Astrocyte (in vitro differentiated cells and primary cell): ENCODE results near the gene OR51G2.

Source experiments
- EZH2 ChIP-seq: IDR thresholded peaks from 2 replicates; pipeline ENCODE4 v1.6.1; 2012; ENCODE audit warnings: mild to moderate bottlenecking, low read length, inconsistent platforms; ENCODE audit not compliant: insufficient read depth
- TF ChIP-seq, protein P1 (sequence below): IDR thresholded peaks from 2 replicates; pipeline ENCODE4 v1.5.1; 2011; ENCODE audit warnings: low read depth, mild to moderate bottlenecking, inconsistent platforms, low read length, moderate library complexity; ENCODE audit not compliant: insufficient read depth

- TF ChIP-seq, protein P1, sequence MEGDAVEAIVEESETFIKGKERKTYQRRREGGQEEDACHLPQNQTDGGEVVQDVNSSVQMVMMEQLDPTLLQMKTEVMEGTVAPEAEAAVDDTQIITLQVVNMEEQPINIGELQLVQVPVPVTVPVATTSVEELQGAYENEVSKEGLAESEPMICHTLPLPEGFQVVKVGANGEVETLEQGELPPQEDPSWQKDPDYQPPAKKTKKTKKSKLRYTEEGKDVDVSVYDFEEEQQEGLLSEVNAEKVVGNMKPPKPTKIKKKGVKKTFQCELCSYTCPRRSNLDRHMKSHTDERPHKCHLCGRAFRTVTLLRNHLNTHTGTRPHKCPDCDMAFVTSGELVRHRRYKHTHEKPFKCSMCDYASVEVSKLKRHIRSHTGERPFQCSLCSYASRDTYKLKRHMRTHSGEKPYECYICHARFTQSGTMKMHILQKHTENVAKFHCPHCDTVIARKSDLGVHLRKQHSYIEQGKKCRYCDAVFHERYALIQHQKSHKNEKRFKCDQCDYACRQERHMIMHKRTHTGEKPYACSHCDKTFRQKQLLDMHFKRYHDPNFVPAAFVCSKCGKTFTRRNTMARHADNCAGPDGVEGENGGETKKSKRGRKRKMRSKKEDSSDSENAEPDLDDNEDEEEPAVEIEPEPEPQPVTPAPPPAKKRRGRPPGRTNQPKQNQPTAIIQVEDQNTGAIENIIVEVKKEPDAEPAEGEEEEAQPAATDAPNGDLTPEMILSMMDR: no peak
- no peak for TF ChIP-seq EZH2
Measured at GRCh38 chr11:4865855-4866254, 53.3 kb downstream of the OR51G2 start.
